ENCODE measurements around the gene ACSM2A. TPM values are rescaled to one million over a fixed set of nuclear protein-coding genes. Genes with fewer than 3 reads are reported as not detected.
"Not testable (repeated sequence)": the region's sequence is repeated elsewhere in the genome, so short reads cannot be mapped to it uniquely, and the experiment has no call there.

Gene ACSM2A
- total RNA-seq, 1 donor from 2014 or later = not detected

- peaks cover 22% of the 10 kb centered on the region for H3K27me3 Mint-ChIP-seq (ENCODE audit: low read depth)
- H3K36me3 Mint-ChIP-seq (ENCODE audit: low read depth) = no peaks in the 10 kb centered on the region
- no peak overlapping the region for H3K4me3 Mint-ChIP-seq
- H3K27ac Mint-ChIP-seq (ENCODE audit: unreplicated experiment) = no peak overlapping the region
- H3K4me1 Mint-ChIP-seq = no peaks in the 10 kb centered on the region
- no peaks in the 10 kb centered on the region for H3K9me3 Mint-ChIP-seq
- no peak for DNase-seq (ENCODE audit: low read depth, low spot score)
- TF ChIP-seq, protein P1, sequence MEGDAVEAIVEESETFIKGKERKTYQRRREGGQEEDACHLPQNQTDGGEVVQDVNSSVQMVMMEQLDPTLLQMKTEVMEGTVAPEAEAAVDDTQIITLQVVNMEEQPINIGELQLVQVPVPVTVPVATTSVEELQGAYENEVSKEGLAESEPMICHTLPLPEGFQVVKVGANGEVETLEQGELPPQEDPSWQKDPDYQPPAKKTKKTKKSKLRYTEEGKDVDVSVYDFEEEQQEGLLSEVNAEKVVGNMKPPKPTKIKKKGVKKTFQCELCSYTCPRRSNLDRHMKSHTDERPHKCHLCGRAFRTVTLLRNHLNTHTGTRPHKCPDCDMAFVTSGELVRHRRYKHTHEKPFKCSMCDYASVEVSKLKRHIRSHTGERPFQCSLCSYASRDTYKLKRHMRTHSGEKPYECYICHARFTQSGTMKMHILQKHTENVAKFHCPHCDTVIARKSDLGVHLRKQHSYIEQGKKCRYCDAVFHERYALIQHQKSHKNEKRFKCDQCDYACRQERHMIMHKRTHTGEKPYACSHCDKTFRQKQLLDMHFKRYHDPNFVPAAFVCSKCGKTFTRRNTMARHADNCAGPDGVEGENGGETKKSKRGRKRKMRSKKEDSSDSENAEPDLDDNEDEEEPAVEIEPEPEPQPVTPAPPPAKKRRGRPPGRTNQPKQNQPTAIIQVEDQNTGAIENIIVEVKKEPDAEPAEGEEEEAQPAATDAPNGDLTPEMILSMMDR (conservative IDR thresholded peaks at IDR 0.05) = no peak
Measured at GRCh38 chr16:20411055-20411454, 40.3 kb upstream of the ACSM2A start.

DNA sequence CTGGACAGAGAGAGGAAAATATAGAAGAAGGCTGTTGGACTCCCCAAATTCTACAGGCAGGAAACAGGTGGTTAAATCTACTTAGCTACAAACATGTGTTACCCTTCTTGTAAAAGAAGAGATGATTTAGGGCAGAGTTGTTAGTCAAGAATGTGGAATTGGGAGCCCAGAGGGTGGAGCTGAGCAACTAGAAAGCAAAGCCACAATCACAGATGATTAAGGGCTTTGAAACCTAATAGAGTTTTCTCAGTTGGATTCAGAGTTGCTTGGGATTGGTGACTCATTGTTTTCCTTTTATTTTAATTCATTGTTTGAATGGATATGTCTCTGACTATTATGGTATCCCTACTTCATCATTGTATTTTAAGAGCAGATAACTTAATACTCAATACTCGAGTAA lies 35.8 kb upstream of the ACSM2A start:
- no peak for DNase-seq (ENCODE audit: low read depth, low spot score)
- H3K36me3 Mint-ChIP-seq (ENCODE audit: low read depth) = no peaks in the 10 kb centered on the region
- H3K4me3 Mint-ChIP-seq = no peak overlapping the region
- peaks cover 30% of the 10 kb centered on the region for H3K27me3 Mint-ChIP-seq (ENCODE audit: low read depth)
- H3K27ac Mint-ChIP-seq (ENCODE audit: unreplicated experiment) = no peak overlapping the region
- TF ChIP-seq, protein P1 (conservative IDR thresholded peaks at IDR 0.05) = no peak
- no peaks in the 10 kb centered on the region for H3K9me3 Mint-ChIP-seq
- no peaks in the 10 kb centered on the region for H3K4me1 Mint-ChIP-seq

GRCh38 chr16:20419093-20419492 lies 32.2 kb upstream of the ACSM2A start:
- H3K27me3 Mint-ChIP-seq (ENCODE audit: low read depth) = peaks cover 30% of the 10 kb centered on the region
- H3K27ac Mint-ChIP-seq (ENCODE audit: unreplicated experiment); H3K9me3 Mint-ChIP-seq; DNase-seq (ENCODE audit: low read depth, low spot score); H3K4me3 Mint-ChIP-seq; H3K4me1 Mint-ChIP-seq; H3K36me3 Mint-ChIP-seq (ENCODE audit: low read depth): not testable (repeated sequence)

DNA sequence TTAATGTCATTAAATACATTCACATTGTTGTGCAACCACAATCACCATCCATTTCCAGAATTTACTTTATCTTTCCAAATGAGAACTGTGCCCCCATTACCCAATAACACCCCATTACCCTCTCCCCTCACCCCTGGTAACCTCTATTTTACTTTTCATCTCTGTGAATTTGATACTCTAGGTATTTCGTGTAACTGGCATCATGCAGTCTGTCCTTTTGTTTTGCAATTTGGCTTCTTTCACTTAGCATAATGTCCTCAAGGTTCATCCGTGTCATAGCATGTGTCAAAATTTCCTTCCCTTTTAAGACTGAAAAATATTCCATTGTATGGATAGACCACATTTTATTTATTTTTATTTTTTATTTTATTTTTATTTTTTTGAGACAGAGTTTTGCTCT lies 29.6 kb upstream of the ACSM2A start:
- H3K4me1 Mint-ChIP-seq; H3K9me3 Mint-ChIP-seq; DNase-seq (ENCODE audit: low read depth, low spot score); H3K4me3 Mint-ChIP-seq; H3K27ac Mint-ChIP-seq (ENCODE audit: unreplicated experiment); H3K36me3 Mint-ChIP-seq (ENCODE audit: low read depth): not testable (repeated sequence)
- H3K27me3 Mint-ChIP-seq (ENCODE audit: low read depth) = peaks cover 15% of the 10 kb centered on the region

DNA sequence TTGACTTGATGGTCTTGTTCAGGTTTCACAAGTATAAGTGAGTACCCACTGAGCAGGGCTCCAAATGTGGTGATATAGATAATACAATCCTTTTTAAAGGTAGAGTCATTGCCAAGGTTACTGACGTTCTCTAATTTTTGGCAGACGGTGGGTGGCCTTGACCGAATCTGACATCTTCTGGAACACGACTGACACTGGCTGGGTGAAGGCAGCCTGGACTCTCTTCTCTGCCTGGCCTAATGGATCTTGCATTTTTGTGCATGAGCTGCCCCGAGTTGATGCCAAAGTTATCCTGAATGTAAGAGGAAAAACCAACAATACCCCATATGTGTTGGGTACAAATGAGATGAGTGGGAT lies 27.6 kb upstream of the ACSM2A start:
- H3K27ac Mint-ChIP-seq (ENCODE audit: unreplicated experiment); H3K36me3 Mint-ChIP-seq (ENCODE audit: low read depth): not testable (repeated sequence)

GRCh38 chr16:20424129-20424866 lies 27.0 kb upstream of the ACSM2A start:
- peaks cover 13% of the 10 kb centered on the region for H3K27me3 Mint-ChIP-seq (ENCODE audit: low read depth)
- no peak for DNase-seq (ENCODE audit: low read depth, low spot score)
- no peak overlapping the region for H3K4me3 Mint-ChIP-seq
- peaks cover 2% of the 10 kb centered on the region for H3K9me3 Mint-ChIP-seq
- no peaks in the 10 kb centered on the region for H3K36me3 Mint-ChIP-seq (ENCODE audit: low read depth)
- no peaks in the 10 kb centered on the region for H3K4me1 Mint-ChIP-seq
- no peak overlapping the region for H3K27ac Mint-ChIP-seq (ENCODE audit: unreplicated experiment)
- TF ChIP-seq, protein P1 (conservative IDR thresholded peaks at IDR 0.05) = no peak

More for the DNA sequence above, 27.6 kb upstream of the ACSM2A start:
- peaks cover 13% of the 10 kb centered on the region for H3K27me3 Mint-ChIP-seq (ENCODE audit: low read depth)
- not testable (repeated sequence) for DNase-seq (ENCODE audit: low read depth, low spot score); H3K4me1 Mint-ChIP-seq; H3K9me3 Mint-ChIP-seq; H3K4me3 Mint-ChIP-seq

DNA sequence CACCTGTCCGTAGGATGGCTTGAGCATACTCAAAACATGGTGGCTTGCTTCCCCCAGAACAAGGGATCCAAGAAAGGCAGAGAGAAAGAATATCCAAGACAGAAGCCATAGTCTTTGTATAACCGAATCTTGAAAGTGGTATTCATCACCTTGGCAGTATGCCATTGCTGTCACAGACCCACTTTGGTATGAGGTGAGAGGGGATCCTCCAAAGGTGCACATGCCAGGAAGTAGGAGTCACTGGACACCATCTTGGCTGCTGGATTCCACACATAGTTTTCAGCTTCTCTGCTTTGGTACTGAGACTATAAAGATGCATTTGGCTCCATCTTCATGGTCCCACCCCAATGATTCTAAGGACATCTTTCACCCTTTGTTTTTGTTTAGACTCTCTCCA lies 23.9 kb upstream of the ACSM2A start:
- not testable (repeated sequence) for H3K9me3 Mint-ChIP-seq; H3K36me3 Mint-ChIP-seq (ENCODE audit: low read depth); H3K27ac Mint-ChIP-seq (ENCODE audit: unreplicated experiment); H3K4me3 Mint-ChIP-seq; H3K4me1 Mint-ChIP-seq; DNase-seq (ENCODE audit: low read depth, low spot score)
- peaks cover 12% of the 10 kb centered on the region for H3K27me3 Mint-ChIP-seq (ENCODE audit: low read depth)

DNA sequence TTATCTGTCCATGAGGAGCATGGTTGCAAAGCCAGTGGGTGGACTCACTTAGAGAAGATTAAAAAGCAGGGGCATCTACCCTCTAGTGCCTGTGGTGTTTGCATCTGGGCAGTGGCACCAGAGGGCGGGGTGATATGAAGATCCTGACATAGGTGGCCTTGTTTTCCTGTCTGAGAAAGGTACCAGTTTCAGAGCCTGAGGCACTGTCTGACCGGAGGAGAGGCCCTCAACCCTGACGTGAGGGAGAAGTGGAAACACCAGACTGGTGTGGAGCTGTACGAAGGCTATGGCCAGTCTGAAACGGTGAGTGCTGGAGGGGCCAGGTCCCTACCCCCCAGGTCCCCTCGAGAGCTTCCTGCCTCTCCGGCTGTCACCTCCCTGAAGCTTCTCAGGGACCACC lies 21.8 kb upstream of the ACSM2A start:
- H3K36me3 Mint-ChIP-seq (ENCODE audit: low read depth); H3K27me3 Mint-ChIP-seq (ENCODE audit: low read depth); H3K27ac Mint-ChIP-seq (ENCODE audit: unreplicated experiment); DNase-seq (ENCODE audit: low read depth, low spot score); H3K4me1 Mint-ChIP-seq; H3K9me3 Mint-ChIP-seq; H3K4me3 Mint-ChIP-seq: not testable (repeated sequence)

DNA sequence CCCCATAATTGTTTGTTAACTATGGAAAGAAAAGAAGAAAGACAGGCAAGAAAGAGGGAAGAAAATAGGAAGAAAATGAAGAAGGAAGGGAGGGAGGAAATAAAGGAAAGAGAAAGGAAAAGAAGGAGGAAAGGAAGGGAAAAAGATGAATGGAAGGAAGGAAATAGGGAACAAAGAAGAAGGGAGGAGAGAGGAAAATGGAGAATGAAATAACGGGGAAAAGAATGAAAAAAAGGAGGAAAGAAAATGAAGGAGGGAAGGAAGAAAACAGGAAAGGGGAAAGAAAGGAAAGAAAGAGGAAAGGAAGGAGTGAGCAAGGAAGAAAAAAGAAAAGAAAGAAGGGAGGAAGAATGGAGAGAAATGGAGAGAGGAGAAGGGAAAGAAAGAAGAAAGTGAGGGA lies 20.8 kb upstream of the ACSM2A start:
- not testable (repeated sequence) for H3K9me3 Mint-ChIP-seq; H3K4me3 Mint-ChIP-seq; H3K27ac Mint-ChIP-seq (ENCODE audit: unreplicated experiment); H3K4me1 Mint-ChIP-seq; DNase-seq (ENCODE audit: low read depth, low spot score); H3K27me3 Mint-ChIP-seq (ENCODE audit: low read depth); H3K36me3 Mint-ChIP-seq (ENCODE audit: low read depth)
